GM19099 (cell line): ENCODE data around the gene PTPRE.

Source experiments
- POLR2A ChIP-seq: IDR thresholded peaks from 3 replicates; pipeline ENCODE4 v1.6.1; 2011; ENCODE audit warnings: low read depth; ENCODE audit not compliant: insufficient read length; ENCODE audit errors: extremely low read depth

PTPRE gene

GRCh38 chr10:127945948-127946711 is 39.2 kb downstream of the PTPRE start:
- TF ChIP-seq POLR2A: no peak

GRCh38 chr10:127947211-127947610 is 40.3 kb downstream of the PTPRE start:
- TF ChIP-seq POLR2A: no peak

GRCh38 chr10:127948791-127949190 is 41.9 kb downstream of the PTPRE start:
- TF ChIP-seq POLR2A: no peak

GRCh38 chr10:127949831-127950230 is 42.9 kb downstream of the PTPRE start:
- TF ChIP-seq POLR2A: no peak

GRCh38 chr10:127951861-127952574 is 45.1 kb downstream of the PTPRE start:
- no peak for TF ChIP-seq POLR2A

- no peak for TF ChIP-seq POLR2A
These were observed 45.6 kb downstream of the PTPRE start for GRCh38 chr10:127952575-127952869.

GRCh38 chr10:127952918-127953317 is 46.0 kb downstream of the PTPRE start:
- no peak for TF ChIP-seq POLR2A

- no peak for TF ChIP-seq POLR2A
These were observed 47.0 kb downstream of the PTPRE start for GRCh38 chr10:127953876-127954275.

- no peak for TF ChIP-seq POLR2A
These were observed 52.5 kb downstream of the PTPRE start for GRCh38 chr10:127959428-127959827.

GRCh38 chr10:127961071-127961470 is 54.2 kb downstream of the PTPRE start:
- no peak for TF ChIP-seq POLR2A

GRCh38 chr10:127962205-127962604 is 55.3 kb downstream of the PTPRE start:
- TF ChIP-seq POLR2A: no peak

- no peak for TF ChIP-seq POLR2A
These were observed 56.2 kb downstream of the PTPRE start for GRCh38 chr10:127963136-127963535.

GRCh38 chr10:127964621-127965020 is 57.7 kb downstream of the PTPRE start:
- TF ChIP-seq POLR2A: no peak

- no peak for TF ChIP-seq POLR2A
These were observed 60.0 kb downstream of the PTPRE start for GRCh38 chr10:127966875-127967274.

GRCh38 chr10:127968027-127968441 is 61.1 kb downstream of the PTPRE start:
- no peak for TF ChIP-seq POLR2A

- TF ChIP-seq POLR2A: no peak
These were observed 61.8 kb downstream of the PTPRE start for GRCh38 chr10:127968659-127969058.
